T follicular helper cell (primary cell): ENCODE measurements around the gene IL1RN.
"Not testable (repeated sequence)": the region's sequence is repeated elsewhere in the genome, so short reads cannot be mapped to it uniquely, and the experiment has no call there.

ENCODE experiments used
- DNase-seq: peaks from one replicate; pipeline ENCODE4 v3.0.0-alpha.2; 2020; ENCODE audit warnings: low read depth
- total RNA-seq, 2 experiments: gene quantifications; one replicate each; lab custom pipeline; 2026; lab: John Stamatoyannopoulos, UW

IL1RN gene, protein sequence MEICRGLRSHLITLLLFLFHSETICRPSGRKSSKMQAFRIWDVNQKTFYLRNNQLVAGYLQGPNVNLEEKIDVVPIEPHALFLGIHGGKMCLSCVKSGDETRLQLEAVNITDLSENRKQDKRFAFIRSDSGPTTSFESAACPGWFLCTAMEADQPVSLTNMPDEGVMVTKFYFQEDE
- total RNA-seq = 0.18 to 3.0 reads per million in 2 experiments

DNA sequence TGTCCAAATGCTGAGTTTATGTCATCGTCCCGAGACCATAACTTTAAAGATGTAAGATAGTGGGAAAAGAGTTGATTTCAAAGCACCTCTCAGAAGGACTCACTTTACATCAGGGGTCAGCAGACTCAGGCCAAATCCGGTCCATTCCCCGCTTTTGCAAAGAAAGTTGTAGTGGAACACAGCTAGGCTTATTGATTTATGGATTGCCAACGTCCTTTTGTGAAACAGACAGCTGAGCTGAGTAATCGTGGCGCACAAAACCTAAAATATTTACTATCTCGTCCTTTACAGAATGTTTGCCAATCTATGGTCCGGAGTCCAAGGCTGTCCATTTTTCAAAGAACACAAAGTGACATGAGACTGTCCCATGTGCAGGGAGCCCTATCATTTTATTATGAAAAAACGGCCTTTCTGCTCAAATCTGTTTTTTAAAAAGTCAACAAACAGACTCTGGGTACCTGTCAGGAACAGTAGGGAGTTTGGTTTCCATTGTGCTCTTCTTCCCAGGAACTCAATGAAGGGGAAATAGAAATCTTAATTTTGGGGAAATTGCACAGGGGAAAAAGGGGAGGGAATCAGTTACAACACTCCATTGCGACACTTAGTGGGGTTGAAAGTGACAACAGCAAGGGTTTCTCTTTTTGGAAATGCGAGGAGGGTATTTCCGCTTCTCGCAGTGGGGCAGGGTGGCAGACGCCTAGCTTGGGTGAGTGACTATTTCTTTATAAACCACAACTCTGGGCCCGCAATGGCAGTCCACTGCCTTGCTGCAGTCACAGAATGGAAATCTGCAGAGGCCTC, at the start of gene IL1RN:
Gene IL1RN, plus strand, starts transcription at position 754 of the 801 bp plus-strand sequence. Its CDS starts 27 bp downstream, at position 781.
- DNase-seq = no peak

DNA sequence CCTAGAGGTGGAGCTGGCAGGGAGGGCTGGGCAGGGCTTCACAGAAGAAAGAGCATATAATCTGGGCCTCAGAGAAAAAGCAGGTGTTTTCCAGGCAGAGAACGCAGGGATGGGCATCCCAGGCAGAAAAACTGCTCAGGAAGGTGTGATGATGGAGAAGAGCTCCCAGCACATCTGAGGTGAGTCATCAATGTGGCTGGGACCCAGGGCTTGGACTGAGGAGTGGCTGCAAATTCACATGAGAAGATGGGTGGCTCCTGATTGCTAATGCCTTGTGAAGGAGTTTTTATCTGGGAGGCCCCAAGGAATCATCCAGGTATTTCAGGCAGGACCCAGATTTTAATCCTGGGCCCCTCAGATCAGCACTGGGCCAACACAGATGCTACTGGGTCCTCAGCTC, 49.5 kb upstream of the IL1RN start:
- no peak for DNase-seq

DNA sequence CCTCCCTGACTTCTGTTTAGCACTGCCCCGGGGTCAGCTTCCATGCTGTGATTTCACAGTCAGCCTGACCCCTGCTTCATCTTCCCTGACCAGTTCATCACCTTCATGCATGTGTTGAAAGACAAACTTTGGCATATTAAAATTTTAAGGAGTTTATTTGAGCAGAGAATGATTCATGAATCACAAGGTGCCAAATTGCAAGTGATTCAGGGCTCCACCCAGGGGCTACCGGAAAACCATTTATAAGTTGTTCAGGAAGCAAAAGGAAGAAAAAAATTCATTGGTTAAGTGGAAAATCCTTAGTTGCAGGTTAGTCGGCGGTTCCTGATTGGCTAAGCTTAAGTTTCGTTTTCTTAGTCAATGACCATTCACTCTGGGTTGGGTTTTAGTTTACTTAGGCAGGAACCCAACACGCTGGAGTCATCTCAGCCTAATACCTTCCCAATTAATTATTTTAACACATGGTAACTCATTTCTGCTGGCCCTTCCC, 49.0 kb upstream of the IL1RN start:
- no peak for DNase-seq

DNA sequence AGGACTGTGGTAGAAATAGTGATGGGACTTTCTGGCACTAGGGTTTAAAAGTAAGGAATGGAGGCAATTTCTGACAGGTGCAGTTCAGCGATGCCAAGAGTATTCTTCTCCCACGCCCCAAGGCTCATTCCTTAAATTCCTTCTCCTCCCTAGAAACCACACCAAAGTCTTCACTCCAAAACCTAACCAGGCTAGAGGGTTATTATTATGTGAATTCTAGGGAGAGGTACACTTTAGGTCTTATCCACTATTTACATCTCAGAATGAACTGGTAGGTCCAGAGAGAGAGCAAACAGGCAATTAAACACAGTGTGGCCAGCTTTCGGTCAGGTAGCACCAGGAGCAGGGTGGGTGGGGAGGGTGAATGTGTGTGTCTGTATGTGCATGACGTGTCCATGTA, 48.3 kb upstream of the IL1RN start:
- DNase-seq = no peak

DNA sequence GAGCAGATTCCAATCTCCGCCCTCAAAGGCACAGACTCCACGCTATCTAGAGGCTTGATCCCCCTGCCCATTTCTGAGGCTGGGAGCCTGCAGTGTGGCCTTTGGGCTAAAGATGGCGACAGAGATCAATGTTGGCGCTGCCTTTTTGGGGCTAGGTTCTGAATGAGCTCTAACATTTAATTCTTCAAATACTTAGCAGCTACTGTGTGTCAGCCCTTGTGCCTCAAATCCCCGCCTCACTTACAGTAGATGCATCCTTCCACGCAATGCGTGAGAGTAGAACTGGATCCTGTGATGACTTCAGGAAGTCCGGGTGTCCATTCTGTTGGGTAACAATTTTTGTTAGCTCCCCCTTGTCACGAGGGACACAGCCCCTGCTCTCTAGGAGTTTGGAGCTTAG, 47.3 kb upstream of the IL1RN start:
- DNase-seq = peak; percentile 4

DNA sequence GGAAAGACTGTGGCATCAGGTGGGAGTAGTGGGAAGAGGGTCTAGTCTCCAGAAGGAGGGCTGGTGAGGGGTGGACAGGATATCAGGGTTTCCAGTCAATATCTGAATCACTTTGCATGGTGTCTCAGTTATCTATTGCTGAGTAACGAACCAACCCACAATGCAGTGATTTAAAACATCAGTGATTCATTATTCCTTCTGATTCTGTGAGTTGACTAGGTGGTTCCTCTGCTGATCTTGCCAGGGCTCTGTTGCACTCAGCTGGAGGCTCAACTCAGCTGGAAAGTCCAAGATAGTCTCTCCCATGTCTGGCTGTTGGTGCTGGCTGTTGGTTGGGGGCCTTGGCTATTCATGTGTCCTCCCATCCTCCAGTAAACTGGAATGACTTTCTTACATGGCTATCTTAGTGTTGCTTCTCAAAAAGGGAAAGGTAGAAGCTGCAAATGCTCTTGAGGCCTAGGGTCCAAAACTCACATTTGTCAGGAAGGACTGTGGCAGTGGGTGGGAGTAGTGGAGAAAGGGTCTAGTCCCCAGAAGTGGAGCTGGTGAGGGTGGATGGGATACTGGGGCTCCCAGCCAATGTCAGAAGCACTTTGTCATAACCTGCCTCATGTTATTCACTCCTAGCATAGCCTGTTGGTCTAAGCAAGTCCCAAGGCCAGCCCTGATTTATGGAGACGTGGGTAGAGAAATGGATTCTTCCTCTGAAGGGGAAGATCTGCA, 45.7 kb upstream of the IL1RN start:
- no peak for DNase-seq

DNA sequence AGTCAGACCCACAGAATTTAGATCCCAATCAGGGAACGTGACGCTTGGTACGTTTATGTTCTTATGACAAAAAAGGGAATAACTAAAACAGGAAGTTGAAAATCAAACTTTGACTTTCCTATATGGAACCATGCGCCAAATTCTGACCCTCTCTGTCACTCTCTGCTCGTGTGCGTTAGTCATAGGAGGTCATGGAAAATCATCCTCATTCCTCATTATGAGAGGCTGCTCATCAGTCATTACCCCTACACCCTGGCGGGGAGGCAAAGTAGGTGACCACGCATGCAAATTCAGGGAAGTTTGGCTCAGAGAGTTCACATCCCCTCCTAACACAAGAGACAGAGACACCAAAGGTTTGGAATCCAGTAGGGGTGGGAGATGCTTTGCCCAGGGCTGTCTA, 44.1 kb upstream of the IL1RN start:
- DNase-seq = no peak

DNA sequence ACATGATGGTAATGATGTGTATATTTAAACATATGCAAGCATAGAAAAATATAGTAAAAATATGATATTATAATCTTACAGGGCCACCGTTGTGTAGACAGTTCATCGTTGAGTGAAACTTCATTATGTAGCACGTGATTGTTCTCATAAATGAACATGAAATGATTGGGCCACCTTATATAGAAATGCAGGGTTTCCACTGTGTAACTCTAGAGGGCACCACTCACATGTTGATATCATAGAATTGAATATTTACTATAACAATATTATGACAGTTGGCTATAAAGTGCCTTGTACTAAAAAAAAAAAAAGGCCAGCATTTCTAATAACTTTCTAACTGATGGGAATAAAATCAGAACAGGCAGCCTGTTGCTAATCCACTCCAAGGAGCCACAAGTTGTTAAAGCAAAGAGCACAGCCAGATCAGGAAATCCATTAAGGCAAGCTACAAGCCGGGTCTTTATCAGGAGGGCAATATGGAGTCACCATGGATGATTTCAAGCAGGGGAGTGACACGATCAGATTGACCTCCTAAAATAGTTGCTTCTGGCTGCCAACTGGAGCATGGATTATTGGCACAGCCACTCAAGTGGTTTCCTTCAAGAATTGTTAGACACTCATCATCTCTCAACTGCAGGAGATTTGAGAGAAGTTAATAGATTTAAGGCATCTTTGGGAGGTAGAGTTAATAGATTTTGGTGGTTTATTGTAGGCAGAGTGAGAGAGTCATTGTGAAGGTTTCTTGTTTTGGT, 43.0 kb upstream of the IL1RN start:
- no peak for DNase-seq

DNA sequence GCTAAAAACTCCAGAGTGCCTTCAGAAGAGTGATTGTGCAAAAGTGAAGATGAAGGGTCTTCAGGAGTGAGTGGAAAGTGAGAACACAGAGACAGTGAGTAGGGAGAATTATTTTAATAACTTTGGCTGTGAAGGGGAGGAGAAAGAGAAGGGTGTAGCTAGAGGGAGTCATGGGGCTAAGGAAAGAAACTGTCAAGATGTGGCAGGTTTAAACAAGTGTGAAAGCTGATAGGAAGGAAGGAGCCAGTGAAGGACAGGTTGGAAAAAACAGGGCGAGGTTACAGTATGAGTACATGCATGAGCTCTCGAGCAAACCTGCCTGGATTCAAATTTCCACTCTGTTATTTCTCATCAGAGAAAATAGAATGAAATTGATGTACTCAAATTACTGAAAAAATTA, 41.9 kb upstream of the IL1RN start:
- no peak for DNase-seq

DNA sequence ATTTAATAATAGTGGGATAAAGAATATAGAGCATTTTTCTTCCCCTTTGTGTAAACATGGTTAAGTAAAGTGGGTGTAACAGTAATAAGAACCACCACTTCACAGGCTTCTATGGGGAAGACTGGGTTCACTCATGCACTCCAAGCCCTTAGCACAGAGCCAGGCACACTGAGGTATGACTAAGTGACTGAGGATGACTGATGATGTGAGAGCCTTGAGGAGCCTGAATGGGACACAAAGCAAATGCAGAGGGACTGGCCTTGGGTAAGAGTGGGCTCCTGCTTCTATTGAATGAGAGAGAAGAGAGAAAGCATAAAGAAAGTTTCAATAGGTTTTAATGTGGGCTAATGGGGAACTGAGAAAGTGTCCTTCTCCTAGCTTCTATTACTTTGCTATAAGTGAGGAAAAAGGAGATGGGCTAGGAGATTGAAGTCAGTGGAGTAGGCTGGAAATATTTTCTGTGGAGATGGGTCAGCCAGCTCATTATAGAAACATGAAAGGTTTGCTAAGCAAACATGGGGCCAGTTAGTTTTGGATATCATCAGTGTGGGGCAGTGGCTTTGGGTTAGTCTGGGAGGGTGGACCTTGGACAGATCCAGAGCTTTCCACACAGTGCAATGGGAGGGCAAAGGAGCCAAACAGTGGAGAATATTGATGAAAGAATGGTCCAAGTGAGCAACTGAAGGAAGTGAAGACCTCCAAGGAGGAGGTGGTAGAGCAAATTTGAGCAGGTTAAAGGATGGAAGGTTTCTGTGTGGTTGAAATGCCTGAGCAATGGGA, 39.0 kb upstream of the IL1RN start:
- DNase-seq = no peak

DNA sequence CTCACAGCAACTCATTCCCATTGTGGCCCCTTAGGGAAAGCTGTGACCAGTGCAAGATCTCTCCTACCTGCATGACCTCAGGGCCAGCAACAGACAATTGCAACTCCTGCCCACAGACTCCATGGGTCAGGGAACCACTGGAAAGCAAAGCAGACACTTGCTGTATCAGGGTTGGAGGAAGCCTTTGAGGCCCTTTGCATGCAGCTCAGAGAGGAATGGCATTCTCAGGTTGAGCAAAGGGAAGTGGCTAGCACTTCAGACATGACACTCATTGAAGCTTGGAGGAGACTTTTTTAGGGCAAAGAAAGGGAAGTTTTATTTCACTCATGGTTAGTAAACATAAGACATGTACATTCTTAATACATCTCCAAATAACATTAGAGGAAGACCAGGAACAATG, 37.5 kb upstream of the IL1RN start:
- no peak for DNase-seq

DNA sequence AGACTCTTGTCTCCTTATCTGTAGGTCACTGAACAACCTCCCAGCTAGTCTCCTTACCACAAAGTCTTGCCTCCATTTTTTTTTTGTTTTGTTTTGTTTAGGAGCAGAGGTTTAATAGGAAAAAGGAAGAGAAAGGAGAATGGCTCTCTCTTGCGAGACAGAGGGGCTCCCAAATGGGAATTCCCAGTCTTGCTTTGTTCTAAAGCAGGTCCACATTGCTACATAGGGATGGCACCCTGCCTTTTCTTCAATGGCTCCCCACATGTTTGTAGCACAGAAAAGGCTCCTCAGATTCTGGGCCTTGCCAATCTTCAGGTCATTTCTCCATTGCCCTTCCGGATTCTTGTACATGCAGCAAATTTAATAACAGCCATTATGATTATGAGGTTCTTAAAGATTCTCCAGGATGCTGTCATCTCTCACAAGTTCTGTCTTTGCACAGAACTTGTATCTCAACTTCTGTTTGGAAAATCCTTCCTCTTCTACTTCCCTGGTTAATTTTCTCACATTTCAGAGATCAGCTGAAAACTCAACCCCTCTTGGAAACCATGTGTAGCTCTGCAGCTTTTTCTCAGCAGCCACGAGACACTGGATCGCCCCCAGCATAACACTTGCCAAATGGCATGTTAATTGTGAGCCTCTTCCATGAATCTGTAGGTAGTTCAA, 36.0 kb upstream of the IL1RN start:
- DNase-seq = no peak

DNA sequence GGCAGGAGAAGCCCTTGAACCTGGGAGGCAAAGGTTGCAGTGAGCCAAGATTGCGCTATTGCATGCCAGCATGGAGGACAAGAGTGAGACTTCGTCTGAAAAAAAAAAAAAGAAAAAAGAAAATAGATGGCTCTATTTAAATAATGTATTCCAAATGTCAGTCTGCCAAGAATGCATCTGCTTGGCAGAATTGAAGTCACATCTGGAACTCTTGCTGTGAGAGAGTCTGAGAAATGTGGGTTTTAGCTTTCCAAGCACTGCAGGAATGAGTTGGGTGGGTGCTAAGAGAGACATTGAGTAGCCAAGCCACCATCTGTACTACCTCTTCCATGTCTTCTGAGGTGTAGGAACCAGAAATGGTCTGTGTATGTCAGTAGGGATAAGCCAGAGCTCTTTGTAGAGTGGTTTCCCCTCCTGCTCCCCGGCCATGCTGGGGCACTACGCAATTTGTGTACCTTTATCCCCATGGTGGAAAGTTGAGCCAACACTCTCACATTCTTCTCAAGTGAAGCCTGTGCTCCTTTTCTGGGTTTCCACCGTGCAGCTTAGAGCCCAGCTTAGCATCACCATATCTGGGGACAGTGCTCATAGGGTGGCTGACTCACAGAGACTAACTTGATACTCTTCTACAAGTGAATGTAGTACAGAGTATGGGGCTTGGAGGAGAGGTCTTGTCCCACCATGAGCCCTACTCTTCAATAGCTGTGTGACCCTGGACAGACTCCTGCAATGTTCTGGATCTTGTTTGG, 34.4 kb upstream of the IL1RN start:
- DNase-seq = no peak

DNA sequence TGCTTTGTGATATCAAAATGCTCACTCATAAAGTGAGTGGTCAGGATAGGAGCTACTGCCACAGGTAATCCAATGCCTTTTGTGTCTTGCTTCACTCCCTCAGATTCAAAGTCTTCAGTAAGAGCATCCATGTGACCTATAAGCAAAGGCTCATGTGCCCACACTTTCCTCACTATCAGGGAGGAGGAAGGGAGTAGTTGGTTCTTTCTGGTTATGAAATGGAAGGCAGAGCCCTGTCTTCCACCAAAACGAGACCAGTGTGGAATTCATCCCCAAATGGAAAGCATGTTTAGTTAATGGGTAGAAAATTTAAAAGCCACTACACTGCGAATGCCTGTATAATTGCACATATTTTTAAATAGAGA, 33.8 kb upstream of the IL1RN start:
- no peak for DNase-seq

DNA sequence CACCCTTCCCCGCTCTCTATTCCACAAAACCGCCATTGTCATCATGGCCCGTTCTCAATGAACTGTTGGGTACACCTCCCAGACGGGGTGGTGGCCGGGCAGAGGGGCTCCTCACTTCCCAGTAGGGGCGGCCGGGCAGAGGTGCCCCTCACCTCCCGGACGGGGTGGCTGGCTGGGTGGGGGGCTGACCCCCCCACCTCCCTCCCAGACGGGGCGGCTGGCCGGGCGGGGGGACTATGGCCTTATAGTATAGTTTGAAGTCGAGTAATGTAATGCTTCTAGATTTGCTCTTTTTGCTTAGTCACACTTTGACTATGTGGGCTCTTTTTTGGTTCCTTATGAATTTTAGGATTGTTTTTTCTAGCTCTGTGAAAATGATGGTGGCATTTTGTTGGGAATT, 31.1 kb upstream of the IL1RN start:
- DNase-seq = not testable (repeated sequence)

DNA sequence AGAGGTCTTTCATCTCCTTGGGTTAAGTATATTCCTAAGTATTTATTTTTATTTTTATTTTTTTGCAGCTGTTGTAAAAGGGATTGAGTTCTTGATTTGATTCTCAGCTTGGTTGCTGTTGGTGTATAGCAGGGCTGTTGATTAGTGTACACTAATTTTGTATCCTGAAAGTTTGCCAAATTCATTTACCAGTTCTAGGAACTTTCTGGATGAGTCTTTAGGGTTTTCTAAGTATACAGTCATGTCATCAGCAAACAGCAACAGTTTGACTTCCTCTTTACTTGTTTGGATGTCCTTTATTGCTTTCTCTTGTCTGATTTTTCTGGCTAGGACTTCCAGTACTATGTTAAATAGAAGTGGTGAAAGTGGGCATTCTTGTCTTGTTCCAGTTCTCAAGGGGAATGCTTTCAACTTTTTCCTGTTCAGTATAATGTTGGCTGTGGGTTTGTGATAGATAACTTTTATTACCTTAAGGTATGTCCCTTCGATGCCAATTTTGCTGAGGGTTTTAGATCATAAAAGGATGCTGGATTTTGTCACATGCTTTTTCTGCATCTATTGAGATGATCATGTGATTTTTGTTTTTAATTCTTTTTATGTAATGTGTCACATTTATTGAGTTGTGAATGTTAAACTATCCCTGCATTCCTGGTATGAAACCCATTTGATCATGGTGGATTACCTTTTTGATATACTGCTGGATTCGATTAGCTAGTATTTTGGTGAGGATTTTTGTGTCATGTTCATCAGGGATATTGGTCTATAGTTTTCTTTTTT, 30.4 kb upstream of the IL1RN start:
- not testable (repeated sequence) for DNase-seq

DNA sequence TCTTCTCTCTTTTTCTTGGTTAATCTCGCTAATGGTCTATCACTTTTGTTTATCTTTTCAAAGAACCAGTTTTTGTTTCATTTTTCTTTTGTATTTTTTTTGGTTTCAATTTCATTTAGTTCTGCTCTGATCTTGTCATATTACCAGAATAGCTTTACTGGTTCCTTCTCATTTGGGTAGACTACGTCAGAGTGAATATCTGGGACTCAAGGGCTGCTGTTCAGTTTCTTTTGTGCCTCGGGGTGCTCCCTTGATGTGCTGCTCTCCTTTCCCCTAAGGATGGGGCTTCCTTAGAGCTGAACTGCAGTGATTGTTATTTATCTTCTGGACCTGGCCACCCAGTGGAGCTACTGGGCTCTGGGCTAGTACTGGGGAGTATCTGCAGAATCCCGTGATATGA, 29.4 kb upstream of the IL1RN start:
- DNase-seq = no peak

DNA sequence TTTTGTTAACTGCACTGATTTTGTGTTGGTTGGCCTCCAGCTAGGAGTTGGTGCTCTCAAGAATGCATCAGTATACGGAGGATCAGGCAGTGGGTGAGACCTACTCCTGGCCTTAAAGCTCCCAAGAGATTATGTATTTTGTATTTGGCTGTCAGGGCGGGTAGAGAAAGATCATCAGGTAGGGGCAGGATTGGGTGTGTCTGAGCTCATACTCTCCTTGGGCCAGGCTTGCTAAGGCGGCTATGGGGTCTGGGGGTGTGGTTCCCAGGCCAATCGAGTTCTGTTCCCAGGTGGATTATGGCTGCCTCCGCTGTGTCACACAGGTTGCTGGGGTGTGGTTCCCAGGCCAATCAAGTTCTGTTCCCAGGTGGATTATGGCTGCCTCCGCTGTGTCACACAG, 28.9 kb upstream of the IL1RN start:
- DNase-seq = no peak

DNA sequence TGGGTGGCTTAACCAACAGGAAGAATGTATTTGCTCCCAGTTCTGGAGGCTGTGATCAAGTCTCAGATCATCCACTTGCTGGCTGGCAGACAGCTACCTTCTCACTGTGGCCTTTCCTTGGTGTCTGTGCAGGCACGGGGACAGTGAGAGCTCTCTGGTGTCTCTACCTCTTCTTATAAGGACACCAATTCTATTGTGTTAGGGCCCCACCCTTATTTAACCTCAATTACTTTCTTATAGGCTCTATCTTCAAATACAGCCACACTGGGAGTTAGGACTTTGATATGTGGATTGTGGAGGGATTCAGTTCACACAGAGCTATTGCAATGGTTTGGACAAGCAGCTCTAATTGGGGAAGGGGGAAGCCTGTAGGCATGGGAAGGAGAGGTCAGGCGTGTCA, 25.3 kb upstream of the IL1RN start:
- no peak for DNase-seq
